GM04504 (cell line): ENCODE measurements around the gene PCDHA1.
A peak's percentile ranks its signal among the peaks of the same experiment; 100 is the strongest.

ENCODE experiments used
- DNase-seq: peaks from one replicate; pipeline ENCODE4 v3.0.0-alpha.2; 2012; ENCODE audit warnings: low read depth

PCDHA1 gene

DNA sequence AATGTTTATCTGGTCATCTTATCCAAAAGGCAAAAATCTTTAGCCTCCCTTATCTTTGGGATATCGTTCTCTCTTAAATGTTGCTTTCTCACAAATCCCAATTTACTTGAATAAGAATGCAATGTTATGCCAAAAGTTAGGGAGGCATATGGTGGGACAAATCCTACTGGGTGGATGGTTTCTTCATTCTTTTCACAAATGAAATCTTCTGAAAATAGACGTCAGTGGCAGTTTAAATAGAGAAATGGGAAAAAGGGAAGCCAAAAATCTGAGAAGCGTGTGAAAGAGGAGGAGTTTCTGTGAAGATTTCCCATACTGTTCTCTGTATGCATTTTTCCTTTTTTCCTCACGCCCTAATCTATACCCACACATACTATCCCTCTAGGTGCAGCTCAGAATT lies 137.7 kb downstream of the PCDHA1 start:
- DNase-seq, result no peak

DNA sequence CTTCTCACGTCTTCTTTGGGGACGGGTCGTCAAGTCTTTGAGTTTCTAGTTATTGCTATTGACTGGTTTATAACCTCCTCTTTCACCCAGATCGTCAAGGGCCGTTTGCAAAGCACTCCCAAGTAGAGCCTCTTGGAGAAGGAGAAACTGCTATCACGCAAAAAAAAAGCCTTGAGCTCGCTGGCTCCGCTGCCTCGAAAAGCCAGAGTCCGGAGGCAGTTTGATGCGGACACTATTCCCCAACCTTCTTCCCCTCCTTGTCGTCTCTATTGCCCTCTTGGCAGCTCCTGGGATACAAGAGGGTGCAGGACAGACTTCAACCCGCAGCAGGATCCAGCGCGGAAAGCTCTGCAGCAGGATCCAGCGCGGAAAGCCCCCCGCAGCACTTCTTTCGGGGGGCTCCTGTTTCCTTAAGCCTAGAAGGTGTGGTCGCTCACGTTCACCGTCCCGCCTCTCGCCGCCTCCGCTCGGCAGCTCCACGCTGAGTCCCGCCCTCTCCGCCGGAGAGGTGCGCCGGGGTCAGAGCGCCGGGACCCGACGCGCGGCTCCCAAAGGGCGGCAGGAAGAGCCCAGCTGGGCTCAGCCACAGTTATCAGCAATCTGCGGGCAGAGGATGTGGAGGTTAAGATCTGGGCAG lies 140.0 kb downstream of the PCDHA1 start, which contains the start of gene PCDHAC1:
Gene PCDHAC1, plus strand, starts transcription at position 494 of the 637 bp plus-strand sequence. CDS start 594 bp downstream, outside the sequence.
- no peak for DNase-seq

GRCh38 chr5:140926443-140927227 lies 140.7 kb downstream of the PCDHA1 start:
- DNase-seq, result peak; percentile 5

DNA sequence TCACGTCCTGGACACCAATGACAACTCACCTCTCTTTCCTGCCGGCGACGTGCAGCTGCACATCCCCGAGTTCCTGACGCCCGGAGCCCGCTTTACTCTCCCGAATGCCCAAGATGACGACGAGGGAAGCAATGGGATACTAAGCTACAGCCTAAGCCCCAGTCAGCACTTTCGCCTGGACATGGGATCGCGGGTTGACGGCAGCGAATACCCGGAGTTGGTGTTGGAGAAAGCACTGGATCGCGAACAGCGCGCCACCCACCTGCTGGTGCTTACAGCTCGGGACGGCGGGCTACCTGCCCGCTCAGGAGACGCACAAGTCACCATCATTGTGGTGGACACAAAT lies 141.3 kb downstream of the PCDHA1 start:
- DNase-seq, result no peak

DNA sequence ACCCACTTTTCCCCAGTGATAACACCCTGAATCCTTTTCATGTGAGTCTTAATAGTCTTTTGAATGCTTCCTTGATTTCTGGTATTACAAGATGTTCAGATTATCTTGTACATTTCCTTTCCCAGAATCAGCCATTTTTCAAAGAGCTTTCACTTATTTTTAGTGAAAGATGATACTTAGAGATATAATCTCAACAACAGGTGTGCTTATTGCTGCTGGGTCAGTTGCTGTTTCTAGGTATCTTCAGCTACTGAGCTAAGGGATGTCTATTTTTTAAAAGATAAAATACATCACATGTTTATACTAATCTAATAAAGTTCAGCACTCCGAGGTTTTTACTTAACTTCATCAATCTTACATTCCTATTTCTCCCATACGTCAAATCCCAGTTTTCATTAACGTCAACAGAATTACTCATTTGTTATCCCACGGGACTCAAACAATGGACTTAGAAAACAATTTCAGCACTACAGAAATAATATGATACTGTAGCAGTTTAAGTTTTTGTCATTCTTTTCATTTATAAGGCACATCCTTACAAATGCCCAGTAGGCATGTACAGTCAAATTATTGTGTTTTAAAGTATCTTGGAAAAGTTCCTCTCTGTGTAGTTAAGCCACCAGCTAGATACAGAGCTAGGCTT lies 149.1 kb downstream of the PCDHA1 start:
- DNase-seq, result no peak

- DNase-seq, result no peak
Measured at GRCh38 chr5:140946578-140946977, 160.6 kb downstream of the PCDHA1 start.

GRCh38 chr5:140951636-140952035 lies 165.7 kb downstream of the PCDHA1 start:
- no peak for DNase-seq

- DNase-seq, result no peak
Measured at GRCh38 chr5:140953234-140953633, 167.3 kb downstream of the PCDHA1 start.

GRCh38 chr5:140962190-140962589 lies 176.2 kb downstream of the PCDHA1 start:
- no peak for DNase-seq

GRCh38 chr5:140964356-140964755 lies 178.4 kb downstream of the PCDHA1 start:
- no peak for DNase-seq

GRCh38 chr5:140965905-140966292 lies 180.0 kb downstream of the PCDHA1 start:
- DNase-seq, result no peak

GRCh38 chr5:140966293-140967225 lies 180.6 kb downstream of the PCDHA1 start, which contains the start of gene PCDHAC2:
TSS of gene PCDHAC2 (plus strand) at chr5:140966476. CDS start at chr5:140966767, 291 bp downstream.
- no peak for DNase-seq

DNA sequence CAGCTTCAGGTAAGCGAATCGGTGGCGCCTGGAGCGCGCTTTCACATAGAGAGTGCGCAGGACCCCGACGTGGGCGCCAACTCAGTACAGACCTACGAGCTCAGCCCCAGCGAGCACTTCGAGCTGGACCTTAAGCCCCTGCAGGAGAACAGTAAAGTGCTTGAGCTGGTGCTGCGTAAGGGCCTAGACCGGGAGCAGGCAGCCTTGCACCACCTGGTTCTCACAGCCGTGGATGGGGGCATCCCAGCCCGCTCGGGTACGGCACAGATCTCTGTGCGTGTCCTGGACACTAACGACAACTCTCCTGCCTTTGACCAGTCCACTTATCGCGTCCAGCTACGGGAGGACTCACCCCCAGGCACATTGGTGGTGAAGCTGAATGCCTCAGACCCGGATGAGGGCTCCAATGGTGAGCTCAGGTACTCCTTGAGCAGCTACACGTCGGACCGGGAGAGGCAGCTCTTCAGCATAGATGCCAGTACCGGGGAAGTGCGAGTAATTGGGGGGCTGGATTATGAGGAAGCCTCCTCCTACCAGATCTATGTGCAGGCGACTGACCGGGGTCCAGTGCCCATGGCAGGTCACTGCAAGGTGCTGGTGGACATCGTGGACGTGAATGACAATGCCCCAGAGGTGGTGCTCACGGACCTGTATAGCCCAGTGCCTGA lies 181.4 kb downstream of the PCDHA1 start:
- DNase-seq, result no peak

GRCh38 chr5:140969880-140970279 lies 183.9 kb downstream of the PCDHA1 start:
- DNase-seq, result no peak

DNA sequence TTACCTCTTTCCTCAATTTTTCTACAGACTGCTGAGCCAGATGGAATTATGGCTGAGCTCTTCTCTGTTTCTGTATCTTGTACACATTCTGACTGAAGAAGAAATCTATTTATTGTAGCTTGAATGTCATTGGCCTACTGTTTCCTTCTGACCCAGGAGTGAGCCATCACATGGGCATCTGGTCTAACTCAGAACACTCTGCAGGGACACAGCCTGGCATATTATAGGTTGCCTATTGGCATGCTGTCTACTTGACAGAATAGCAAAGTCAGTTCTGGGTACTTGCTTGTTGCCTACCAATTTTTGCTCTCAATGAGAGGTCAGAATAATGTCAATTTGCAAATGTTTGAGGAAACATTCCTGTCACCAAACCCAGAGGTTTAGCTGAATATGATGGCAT lies 187.6 kb downstream of the PCDHA1 start:
- no peak for DNase-seq

DNA sequence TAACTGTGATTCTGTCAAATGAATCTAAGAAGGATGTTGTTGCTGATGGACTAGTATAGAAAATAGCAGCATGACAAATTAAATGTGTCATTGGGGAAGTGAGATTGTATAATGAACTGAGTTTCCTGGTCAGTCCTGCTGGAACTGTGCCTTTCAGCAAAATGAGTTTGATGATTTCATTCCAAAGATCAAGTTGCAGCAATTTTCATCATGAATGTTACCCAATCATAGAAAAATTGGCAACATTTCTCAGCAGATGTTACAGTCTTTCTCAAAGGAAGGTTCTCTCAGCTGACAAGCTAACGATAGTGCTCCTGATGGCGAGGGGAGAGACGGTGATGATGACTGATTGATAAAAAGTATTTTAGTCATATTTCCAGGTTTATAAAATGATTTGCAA lies 191.1 kb downstream of the PCDHA1 start:
- no peak for DNase-seq

- no peak for DNase-seq
Measured at GRCh38 chr5:140978260-140978659, 192.3 kb downstream of the PCDHA1 start.

DNA sequence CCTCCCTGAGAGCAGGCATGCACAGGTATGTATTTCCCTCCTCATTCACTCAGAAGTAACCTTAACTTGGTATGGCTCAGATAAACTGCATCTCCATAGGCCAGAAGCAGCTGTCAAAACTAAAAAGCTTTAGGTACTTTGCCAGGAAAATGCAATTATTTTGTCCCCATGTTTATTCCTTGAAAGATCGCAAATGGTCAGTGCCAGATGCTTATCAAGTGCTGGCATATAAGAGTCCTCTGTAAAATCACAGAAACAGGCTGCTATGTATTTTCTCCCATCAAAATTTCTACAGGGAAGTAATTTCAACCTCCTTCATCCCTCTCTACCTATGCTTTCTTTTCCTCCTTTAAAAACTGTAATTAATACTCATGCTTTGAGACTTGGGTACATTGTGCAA lies 193.0 kb downstream of the PCDHA1 start:
- no peak for DNase-seq

DNA sequence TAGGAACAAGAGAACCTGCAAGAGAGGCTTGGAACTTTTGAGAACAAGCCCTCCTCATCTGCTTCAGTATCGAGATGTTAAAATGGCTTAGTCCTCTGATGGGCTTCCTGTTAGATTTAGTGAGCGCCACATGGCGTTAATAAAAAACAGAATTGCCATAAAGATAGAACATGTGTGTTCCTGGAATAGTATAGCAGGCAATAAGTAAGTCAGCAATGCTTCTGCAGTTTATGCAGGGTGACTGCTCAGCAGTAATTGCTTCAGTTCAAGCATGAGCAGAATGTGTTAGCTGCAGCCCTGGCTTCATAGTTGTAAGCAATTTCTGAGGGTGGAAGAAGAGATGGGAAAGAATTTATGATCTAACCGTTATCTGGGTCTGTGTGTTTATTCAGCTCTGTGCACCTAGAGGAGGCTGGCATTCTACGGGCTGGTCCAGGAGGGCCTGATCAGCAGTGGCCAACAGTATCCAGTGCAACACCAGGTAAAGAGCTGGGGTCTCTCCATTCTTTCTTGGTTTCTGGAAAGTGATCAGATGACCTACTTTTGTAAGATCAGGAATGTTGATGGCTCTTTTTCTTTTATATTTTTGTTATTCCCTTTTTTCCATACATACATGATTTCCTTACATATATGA lies 196.3 kb downstream of the PCDHA1 start:
- DNase-seq, result no peak

DNA sequence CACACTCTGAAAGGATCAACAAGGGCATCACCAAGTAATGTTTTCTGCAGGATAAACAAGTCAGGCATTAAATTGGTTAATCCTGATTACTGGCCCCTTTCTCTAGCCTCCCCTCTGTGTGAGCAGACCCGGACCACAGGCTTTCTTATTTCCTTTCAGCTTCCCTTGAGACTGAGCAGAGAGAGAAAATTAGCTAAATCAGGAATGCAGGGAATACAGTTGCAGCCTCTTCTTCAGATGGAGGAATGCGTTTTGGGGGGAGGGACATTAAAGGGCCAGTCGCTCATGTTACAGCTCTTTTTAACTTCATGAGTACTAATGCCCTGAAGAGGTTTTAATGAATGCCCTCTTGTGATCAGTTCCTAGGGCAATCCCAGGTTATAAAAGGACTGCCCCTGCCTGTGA lies 200.2 kb downstream of the PCDHA1 start:
- no peak for DNase-seq

DNA sequence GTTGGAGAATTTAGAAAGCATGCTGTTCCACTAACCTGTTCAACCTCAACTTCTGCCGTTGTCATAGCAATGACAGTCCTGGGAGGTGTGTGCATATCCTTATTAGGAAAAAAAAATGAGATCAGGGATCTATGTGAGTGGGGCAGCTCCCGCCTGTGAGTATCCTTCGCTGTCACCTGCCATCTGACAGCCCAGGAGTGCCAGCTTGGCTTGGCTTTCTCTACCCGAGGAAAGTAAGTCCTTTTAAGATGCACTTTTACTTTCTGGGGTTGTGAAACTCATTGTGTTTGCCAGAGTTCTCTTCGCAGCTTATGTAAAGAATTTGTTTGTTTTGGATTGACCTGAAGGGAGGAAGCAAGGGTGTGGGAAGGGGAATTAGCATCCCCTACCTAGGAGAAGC lies 202.2 kb downstream of the PCDHA1 start:
- no peak for DNase-seq
